ENCODE data around the gene SLC5A5.

- TF ChIP-seq, protein P1, sequence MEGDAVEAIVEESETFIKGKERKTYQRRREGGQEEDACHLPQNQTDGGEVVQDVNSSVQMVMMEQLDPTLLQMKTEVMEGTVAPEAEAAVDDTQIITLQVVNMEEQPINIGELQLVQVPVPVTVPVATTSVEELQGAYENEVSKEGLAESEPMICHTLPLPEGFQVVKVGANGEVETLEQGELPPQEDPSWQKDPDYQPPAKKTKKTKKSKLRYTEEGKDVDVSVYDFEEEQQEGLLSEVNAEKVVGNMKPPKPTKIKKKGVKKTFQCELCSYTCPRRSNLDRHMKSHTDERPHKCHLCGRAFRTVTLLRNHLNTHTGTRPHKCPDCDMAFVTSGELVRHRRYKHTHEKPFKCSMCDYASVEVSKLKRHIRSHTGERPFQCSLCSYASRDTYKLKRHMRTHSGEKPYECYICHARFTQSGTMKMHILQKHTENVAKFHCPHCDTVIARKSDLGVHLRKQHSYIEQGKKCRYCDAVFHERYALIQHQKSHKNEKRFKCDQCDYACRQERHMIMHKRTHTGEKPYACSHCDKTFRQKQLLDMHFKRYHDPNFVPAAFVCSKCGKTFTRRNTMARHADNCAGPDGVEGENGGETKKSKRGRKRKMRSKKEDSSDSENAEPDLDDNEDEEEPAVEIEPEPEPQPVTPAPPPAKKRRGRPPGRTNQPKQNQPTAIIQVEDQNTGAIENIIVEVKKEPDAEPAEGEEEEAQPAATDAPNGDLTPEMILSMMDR (IDR thresholded peaks at IDR 0.05) = no peak
- no peak for TF ChIP-seq POLR2A (IDR thresholded peaks at IDR 0.05)
These were observed 41.7 kb upstream of the SLC5A5 start for GRCh38 chr19:17829855-17830566.
